Measurements from ENCODE around the gene ERN1. TPM values are rescaled to one million over a fixed set of nuclear protein-coding genes. Genes with fewer than 3 reads are reported as not detected.

The ERN1 gene
- total RNA-seq, 1 donor from 2014 or later: 127 TPM

GRCh38 chr17:64115043-64115698 is 14.8 kb downstream of the ERN1 start:
- intact Hi-C loops (cut with micrococcal nuclease): no loop called here

DNA sequence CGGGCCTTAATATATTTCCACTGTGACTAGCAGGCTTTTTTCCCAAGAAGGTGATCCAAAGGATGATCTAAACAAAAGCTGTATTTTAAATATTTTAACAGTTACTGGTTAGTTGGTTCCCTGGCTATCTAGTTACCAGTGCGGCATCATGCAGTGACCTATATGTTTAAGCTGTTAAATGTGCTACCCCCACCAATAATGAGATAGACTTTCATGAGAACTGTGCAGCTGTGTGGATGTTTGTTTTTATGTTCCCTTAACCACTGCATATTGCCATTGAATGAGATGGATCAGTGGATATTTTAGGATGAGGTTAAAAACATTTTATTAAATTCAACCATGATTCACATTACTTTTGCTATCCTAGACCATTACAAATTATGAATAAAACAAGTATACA is 16.9 kb downstream of the ERN1 start:
- intact Hi-C loops (cut with micrococcal nuclease): no loop called here

GRCh38 chr17:64111831-64112230 is 18.1 kb downstream of the ERN1 start:
- intact Hi-C loops (cut with micrococcal nuclease): no loop called here

GRCh38 chr17:64110379-64111152 is 19.4 kb downstream of the ERN1 start:
- intact Hi-C loops (cut with micrococcal nuclease): no loop called here

DNA sequence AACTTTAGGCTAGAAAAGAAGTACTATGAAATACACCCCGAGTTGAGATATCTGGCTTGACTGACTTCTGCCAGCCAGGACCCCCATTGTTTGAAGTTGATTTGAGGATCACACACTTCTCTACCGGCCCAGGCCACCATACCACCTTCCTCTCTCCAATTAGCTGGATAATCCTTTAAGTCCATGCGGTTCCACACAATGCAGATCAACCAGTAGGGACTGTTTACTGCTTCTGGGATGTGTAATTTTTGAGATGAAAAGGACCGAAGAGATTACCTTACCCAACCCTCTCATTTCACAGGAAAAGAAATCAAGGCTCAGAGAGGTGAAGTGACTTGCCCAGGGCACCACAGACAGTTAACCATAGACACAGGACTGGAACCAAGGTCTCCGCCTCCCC is 20.5 kb downstream of the ERN1 start:
- intact Hi-C loops (cut with micrococcal nuclease): no loop called here

- intact Hi-C loops (cut with micrococcal nuclease): no loop called here
Measured at GRCh38 chr17:64107500-64108236, 22.3 kb downstream of the ERN1 start.

DNA sequence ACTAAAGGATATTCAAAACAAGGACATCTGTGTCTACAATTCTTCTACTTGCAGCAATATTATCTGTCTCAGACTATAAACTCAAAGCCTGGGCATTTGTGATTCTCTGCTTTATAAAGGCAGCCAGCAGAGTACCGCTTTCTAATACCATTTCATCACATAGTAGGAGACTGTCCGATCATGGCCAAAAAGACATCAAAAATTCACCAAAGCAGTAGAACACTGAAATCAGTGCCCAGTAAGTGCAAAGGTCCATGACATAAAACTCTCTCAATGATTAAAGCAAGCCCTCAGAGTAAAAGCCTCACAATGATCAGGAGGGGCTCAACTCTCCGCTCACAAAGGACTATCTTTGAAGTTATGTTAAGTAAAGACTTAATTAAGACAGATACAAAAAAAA is 23.0 kb downstream of the ERN1 start:
- intact Hi-C loops (cut with micrococcal nuclease): no loop called here

DNA sequence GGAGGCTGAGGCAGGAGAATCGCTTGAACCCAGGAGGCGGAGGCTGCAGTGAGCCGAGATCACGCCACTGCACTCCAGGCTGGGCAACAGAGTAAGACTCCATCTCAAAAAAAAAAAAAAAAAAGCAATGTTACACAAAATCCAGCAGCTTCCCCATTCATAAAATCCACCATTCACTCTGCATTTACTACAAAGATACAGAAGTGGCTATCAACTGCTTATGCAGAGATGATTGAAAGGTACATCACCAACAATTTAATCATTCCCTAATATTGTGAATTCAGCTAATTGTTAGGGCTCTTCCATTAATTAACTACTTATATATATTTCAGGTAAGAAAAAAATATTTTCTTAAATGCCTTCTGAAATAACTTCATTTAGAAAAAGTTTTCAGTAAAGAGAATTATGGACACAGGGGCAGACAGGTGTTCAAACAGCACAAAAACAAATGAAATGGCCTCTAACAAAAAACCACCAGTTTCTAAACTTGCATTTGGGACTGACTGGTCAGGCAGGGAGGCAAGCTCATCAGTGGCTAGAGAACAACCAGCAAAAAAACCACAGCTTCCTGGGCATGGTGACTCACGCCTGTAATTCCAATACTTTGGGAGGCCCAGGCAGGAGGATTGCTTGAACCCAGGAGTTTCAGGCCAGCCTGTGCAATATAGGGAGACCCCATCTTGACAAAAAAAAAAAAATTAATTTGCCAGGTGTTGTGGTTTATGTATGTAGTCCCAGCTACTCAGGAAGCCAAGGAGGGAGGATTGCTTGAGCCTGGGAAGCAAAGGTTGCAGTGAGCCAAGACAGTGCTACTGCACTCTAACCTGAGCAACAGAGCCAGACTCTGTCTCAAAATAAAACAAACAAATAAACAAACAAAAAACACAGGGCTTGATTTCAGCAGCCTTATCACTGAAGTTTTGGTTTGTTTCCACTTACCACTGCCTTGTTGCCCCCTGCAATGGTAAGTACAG is 26.3 kb downstream of the ERN1 start:
- intact Hi-C loops (cut with micrococcal nuclease): no loop called here

DNA sequence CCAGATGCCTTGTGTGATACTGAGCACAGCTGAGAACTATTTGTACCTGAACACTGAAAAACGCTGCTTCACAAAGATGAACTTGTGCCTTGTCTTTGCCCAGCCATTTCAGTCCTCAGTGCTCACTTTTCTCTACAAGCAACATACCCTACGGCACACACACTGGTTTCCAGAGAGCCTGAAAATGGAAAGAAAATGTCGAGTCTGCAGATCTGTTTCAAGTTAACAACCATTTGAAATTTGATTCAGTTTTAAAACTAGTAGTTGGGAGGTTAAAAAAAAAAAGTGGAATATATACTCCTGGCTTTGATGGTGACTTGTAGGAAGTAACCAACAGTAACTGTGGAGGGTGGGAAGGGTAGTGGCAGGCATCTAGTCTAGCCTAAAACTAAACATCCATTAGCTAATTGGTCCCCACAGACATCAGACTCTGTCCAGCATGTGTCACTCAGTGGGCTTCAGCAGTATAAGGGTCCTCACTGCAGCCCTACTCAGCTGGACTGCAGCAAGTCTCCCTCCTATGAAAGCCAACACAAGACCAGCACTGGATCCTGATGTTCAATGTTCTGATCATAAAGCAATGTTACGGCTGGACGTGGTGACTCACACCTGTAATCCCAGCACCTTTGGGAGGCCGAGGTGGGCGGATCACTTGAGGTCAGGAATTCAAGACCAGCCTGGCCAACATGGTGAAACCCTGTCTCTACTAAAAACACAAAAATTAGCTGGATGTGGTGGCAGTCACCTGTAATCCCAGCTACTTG is 27.1 kb downstream of the ERN1 start:
- intact Hi-C loops (cut with micrococcal nuclease): no loop called here

GRCh38 chr17:64099543-64099942 is 30.4 kb downstream of the ERN1 start:
- intact Hi-C loops (cut with micrococcal nuclease): no loop called here

- intact Hi-C loops (cut with micrococcal nuclease): no loop called here
Measured at GRCh38 chr17:64097196-64097936, 32.6 kb downstream of the ERN1 start.

DNA sequence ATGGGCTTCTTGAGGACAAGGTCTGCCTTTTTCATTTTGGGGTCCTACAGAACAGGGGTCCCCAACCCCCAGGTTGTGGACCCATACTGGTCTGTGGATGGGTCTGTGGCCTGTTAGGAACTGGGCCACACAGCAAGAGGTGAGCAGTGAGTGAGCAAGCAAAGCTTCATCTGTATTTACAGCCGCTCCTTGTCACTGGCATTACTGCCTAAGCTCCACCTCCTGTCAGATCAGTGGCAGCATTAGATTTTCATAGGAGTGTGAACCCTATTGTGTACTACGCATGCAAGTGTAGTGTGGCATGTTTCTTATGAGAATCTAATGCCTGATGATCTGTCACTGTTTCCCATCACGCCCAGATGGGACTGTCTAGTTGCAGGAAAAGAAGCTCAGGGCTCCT is 33.9 kb downstream of the ERN1 start:
- intact Hi-C loops (cut with micrococcal nuclease): no loop called here

- intact Hi-C loops (cut with micrococcal nuclease): no loop called here
Measured at GRCh38 chr17:64095144-64095882, 34.6 kb downstream of the ERN1 start.

DNA sequence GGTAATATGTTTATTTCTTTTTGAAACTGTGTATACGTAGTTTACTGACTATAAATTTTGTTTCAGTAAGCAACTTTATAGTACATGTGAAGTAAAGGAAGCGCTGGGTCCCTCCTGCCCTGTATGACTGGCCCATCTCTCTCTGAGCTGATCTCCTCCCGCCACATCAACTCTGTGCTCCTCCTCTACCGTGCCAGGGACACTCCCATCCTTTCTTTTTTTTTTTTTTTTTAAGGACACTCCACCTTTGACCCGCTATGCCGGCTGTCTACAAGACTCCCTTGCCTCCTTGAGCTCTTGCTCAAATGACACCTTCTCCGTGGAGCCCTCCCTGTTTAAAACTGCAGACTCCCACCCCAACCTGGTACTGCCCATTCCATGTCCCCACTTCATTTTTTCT is 35.5 kb downstream of the ERN1 start:
- intact Hi-C loops (cut with micrococcal nuclease): no loop called here

DNA sequence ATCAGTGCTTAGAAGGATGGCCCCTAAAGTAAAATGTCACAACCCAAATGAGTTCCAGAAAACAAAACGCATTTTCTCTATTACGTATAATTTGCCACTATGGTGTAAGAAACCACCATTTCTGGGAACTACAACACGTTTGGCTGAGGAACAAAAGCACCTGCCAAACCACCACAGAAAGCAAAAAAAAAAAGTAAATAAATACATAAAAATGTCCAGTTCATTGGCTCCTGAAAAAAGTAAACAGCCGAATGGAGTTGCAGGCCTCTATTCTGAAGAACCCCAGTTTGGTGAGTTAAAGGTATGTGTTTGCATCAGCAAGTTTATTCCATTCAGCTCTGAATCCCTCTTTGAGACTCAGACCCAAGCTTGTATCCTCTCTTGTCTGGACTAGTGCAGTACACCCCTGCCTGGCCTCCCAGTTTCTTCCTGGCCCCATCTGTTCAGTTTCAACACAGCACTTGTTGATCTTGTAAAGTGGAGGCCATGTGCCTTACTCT is 36.9 kb downstream of the ERN1 start:
- intact Hi-C loops (cut with micrococcal nuclease): no loop called here

DNA sequence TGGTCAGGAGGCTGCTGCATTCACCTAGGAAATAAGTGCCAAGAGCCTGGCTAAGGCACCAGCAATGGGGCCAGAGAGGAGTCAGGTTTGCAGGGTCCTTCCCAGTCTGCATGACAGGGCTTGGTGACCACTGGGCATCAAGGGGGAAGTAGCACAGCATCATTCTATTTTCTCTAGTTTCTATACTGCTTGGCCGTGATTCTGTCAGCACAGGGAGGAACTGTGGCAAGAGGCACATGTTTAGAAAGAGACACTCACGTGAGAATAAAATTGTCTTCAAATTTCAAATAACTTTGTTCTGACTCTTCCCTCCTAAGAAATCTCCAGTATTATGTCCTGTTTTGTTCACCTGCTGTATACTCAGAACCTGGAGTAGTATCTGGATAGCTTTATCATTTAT is 37.8 kb downstream of the ERN1 start:
- intact Hi-C loops (cut with micrococcal nuclease): no loop called here

- intact Hi-C loops (cut with micrococcal nuclease): no loop called here
Measured at GRCh38 chr17:64091571-64091970, 38.4 kb downstream of the ERN1 start.

- intact Hi-C loops (cut with micrococcal nuclease): no loop called here
Measured at GRCh38 chr17:64091116-64091515, 38.8 kb downstream of the ERN1 start.

- intact Hi-C loops (cut with micrococcal nuclease): no loop called here
Measured at GRCh38 chr17:64090144-64090543, 39.8 kb downstream of the ERN1 start.
